Measurements from ENCODE around the gene MRAP2.
A peak's percentile ranks its signal among the peaks of the same experiment; 100 is the strongest.
"Not testable (repeated sequence)": the region's sequence is repeated elsewhere in the genome, so short reads cannot be mapped to it uniquely, and the experiment has no call there.

The MRAP2 gene

GRCh38 chr6:84026721-84027164 is 6.8 kb upstream of the MRAP2 start:
- no peak for DNase-seq (ENCODE audit: low read depth, low spot score)
- in situ Hi-C loops (cut with HindIII; ENCODE audit: low sequenced_read_pairs) = no loop called here
- no peak for TF ChIP-seq CTCF (IDR thresholded peaks at IDR 0.05; ENCODE audit: low read depth, low read length)
- H3K4me3 ChIP-seq (ENCODE audit: low read depth, low read length) = no peak overlapping the region

- H3K4me3 ChIP-seq (ENCODE audit: low read depth, low read length) = no peak overlapping the region
- in situ Hi-C loops (cut with HindIII; ENCODE audit: low sequenced_read_pairs) = no loop called here
- DNase-seq (ENCODE audit: low read depth, low spot score) = peak; percentile 56
- no peak for TF ChIP-seq CTCF (IDR thresholded peaks at IDR 0.05; ENCODE audit: low read depth, low read length)
Measured at GRCh38 chr6:84027340-84028181, 6.0 kb upstream of the MRAP2 start.

- DNase-seq (ENCODE audit: low read depth, low spot score) = no peak
- TF ChIP-seq CTCF (IDR thresholded peaks at IDR 0.05; ENCODE audit: low read depth, low read length) = no peak
- in situ Hi-C loops (cut with HindIII; ENCODE audit: low sequenced_read_pairs) = no loop called here
- no peak overlapping the region for H3K4me3 ChIP-seq (ENCODE audit: low read depth, low read length)
Measured at GRCh38 chr6:84028350-84028749, 5.2 kb upstream of the MRAP2 start.

GRCh38 chr6:84032000-84032399 is 1.6 kb upstream of the MRAP2 start:
- H3K4me3 ChIP-seq (ENCODE audit: low read depth, low read length); in situ Hi-C loops (cut with HindIII; ENCODE audit: low sequenced_read_pairs); DNase-seq (ENCODE audit: low read depth, low spot score): not testable (repeated sequence)

GRCh38 chr6:84035484-84035883 is 1.9 kb downstream of the MRAP2 start:
- no peak overlapping the region for H3K4me3 ChIP-seq (ENCODE audit: low read depth, low read length)
- no peak for DNase-seq (ENCODE audit: low read depth, low spot score)
- no peak for TF ChIP-seq CTCF (IDR thresholded peaks at IDR 0.05; ENCODE audit: low read depth, low read length)
- in situ Hi-C loops (cut with HindIII; ENCODE audit: low sequenced_read_pairs) = no loop called here

GRCh38 chr6:84037425-84038089 is 4.0 kb downstream of the MRAP2 start:
- no peak for TF ChIP-seq CTCF (IDR thresholded peaks at IDR 0.05; ENCODE audit: low read depth, low read length)
- in situ Hi-C loops (cut with HindIII; ENCODE audit: low sequenced_read_pairs) = no loop called here
- no peak for DNase-seq (ENCODE audit: low read depth, low spot score)
- H3K4me3 ChIP-seq (ENCODE audit: low read depth, low read length) = no peak overlapping the region

- TF ChIP-seq CTCF (IDR thresholded peaks at IDR 0.05; ENCODE audit: low read depth, low read length) = no peak
- no peak for DNase-seq (ENCODE audit: low read depth, low spot score)
- H3K4me3 ChIP-seq (ENCODE audit: low read depth, low read length) = no peak overlapping the region
- in situ Hi-C loops (cut with HindIII; ENCODE audit: low sequenced_read_pairs) = no loop called here
Measured at GRCh38 chr6:84042603-84043002, 9.0 kb downstream of the MRAP2 start.
